Activated T-helper 9 cell treated with anti-CD3 and anti-CD28 coated beads, Interleukin-2, amount 50 U/mL, for 16 hours (primary cell): ENCODE results near the gene NAPA.
"Not testable (repeated sequence)": the region's sequence is repeated elsewhere in the genome, so short reads cannot be mapped to it uniquely, and the experiment has no call there.

Experiments
- DNase-seq: peaks from one replicate; pipeline ENCODE4 v3.0.0-alpha.2; 2020; ENCODE audit warnings: low read depth

Gene NAPA

GRCh38 chr19:47486220-47486619 is 28.6 kb downstream of the NAPA start:
- DNase-seq = not testable (repeated sequence)

GRCh38 chr19:47485210-47485609 is 29.7 kb downstream of the NAPA start:
- DNase-seq = no peak

GRCh38 chr19:47483800-47484690 is 30.8 kb downstream of the NAPA start, which contains the start of gene KPTN:
TSS of gene KPTN (minus strand) at chr19:47484219. CDS start at chr19:47484160, 59 bp downstream.
- DNase-seq = peak; percentile 84

GRCh38 chr19:47483200-47483599 is 31.7 kb downstream of the NAPA start:
- DNase-seq = no peak

GRCh38 chr19:47481460-47482052 is 33.3 kb downstream of the NAPA start:
- no peak for DNase-seq

- DNase-seq = no peak
Measured at GRCh38 chr19:47480658-47481057, 34.2 kb downstream of the NAPA start.

- no peak for DNase-seq
Measured at GRCh38 chr19:47479701-47480503, 35.0 kb downstream of the NAPA start.

- no peak for DNase-seq
Measured at GRCh38 chr19:47476438-47476972, 38.4 kb downstream of the NAPA start.

- no peak for DNase-seq
Measured at GRCh38 chr19:47475465-47475864, 39.4 kb downstream of the NAPA start.

GRCh38 chr19:47473336-47473735 is 41.5 kb downstream of the NAPA start:
- no peak for DNase-seq

- DNase-seq = peak; percentile 43
Measured at GRCh38 chr19:47471733-47472457, 43.0 kb downstream of the NAPA start, which contains the start of gene SLC8A2. TSS of gene SLC8A2 (minus strand) at chr19:47471893. CDS start at chr19:47466403, 5,490 bp downstream.

GRCh38 chr19:47471381-47471732 is 43.5 kb downstream of the NAPA start:
- DNase-seq = no peak

GRCh38 chr19:47470447-47471195 is 44.2 kb downstream of the NAPA start:
- no peak for DNase-seq

GRCh38 chr19:47469719-47470118 is 45.1 kb downstream of the NAPA start:
- DNase-seq = no peak

- no peak for DNase-seq
Measured at GRCh38 chr19:47469363-47469700, 45.5 kb downstream of the NAPA start.

- no peak for DNase-seq
Measured at GRCh38 chr19:47467914-47468313, 46.9 kb downstream of the NAPA start.

GRCh38 chr19:47465957-47466356 is 48.9 kb downstream of the NAPA start:
- DNase-seq = no peak

GRCh38 chr19:47464675-47465419 is 50.0 kb downstream of the NAPA start:
- no peak for DNase-seq

- DNase-seq = no peak
Measured at GRCh38 chr19:47461876-47462275, 53.0 kb downstream of the NAPA start.

GRCh38 chr19:47459477-47459876 is 55.4 kb downstream of the NAPA start:
- no peak for DNase-seq
